Measurements from ENCODE around the gene UFM1.
"Not testable (repeated sequence)": the region's sequence is repeated elsewhere in the genome, so short reads cannot be mapped to it uniquely, and the experiment has no call there.

UFM1 gene

DNA sequence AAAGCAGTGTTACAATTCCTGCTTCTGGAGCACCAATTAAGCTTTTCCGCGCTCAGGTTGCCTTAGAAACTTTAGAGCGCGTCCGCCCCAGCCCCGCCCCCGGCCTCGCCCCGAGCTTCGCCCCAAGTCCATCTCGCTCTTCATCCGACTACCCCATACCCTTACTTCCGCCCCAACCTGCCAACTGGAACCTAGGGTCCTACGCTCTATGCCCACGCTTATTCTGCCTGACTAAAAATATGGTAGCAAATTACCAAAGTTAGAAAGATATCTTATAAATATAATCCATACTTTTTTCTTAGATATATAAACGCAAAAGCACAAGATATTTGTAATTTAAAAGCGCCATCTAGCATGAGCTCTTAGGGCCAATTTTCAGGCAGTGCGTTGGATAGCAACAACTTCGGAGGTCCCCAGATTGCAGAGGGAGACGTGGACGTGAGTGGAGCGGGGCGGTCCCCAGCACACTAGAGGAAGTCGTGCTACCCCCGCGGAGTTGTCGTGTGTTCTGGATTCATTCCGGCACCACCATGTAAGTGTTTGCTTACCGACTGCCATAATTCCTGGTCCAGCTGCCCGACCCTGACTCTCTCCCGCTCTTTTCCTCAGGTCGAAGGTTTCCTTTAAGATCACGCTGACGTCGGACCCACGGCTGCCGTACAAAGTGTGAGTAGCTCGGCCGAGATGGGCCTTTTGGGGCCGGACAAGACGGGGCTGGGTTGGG, at the start of gene UFM1:
Gene UFM1, plus strand, starts transcription at position 462 of the 724 bp plus-strand sequence. Its CDS starts 69 bp downstream, at position 531.
- peak; percentile 71 to 73 for DNase-seq (ENCODE audit: low read depth in 1 of 2, low spot score in 1 of 2)

- no peak for DNase-seq (ENCODE audit: low read depth in 1 of 2, low spot score in 1 of 2)
Measured at GRCh38 chr13:38301236-38301635, 48.4 kb upstream of the UFM1 start.

GRCh38 chr13:38303816-38304320, 45.8 kb upstream of the UFM1 start:
- DNase-seq (ENCODE audit: low read depth in 1 of 2, low spot score in 1 of 2) = no peak

GRCh38 chr13:38308736-38309135, 40.9 kb upstream of the UFM1 start:
- DNase-seq (ENCODE audit: low read depth in 1 of 2, low spot score in 1 of 2) = no peak

DNA sequence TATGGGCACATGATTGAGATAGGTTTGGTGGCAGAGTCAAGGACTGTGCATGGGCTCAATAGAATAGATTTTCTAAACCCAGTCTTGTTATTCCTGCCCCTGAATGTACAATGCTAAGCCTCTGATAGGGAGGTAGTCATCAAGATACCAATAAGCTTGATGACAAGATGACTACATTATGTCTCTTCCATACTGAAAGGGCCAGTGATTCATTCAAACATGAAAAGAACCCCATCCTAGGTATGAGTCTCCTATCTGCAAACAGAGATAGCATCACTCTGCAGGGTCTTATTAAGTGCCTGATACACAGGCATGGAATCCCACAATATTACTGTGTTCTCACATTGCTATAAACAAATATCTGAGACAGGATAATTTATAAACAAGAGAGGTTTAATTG, 40.3 kb upstream of the UFM1 start:
- DNase-seq (ENCODE audit: low read depth in 1 of 2, low spot score in 1 of 2) = no peak

DNA sequence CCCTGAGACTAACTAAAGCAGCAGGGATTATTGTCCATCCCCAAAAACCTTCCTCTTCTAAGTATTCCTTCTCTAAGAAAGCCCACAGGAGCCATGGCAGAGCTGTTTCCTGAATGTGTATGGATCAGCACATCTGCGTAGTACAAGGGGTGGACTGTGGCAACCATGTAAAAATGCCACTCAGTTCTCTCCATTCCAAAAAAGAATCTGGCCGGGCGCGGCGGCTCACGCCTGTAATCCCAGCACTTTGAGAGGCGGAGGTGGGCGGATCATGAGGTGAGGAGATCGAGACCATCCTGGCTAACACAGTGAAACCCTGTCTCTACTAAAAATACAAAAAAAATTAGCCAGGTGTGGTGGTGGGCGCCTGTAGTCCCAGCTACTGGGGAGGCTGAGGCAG, 38.5 kb upstream of the UFM1 start:
- DNase-seq (ENCODE audit: low read depth in 1 of 2, low spot score in 1 of 2) = not testable (repeated sequence)

- DNase-seq (ENCODE audit: low read depth in 1 of 2, low spot score in 1 of 2) = no peak
Measured at GRCh38 chr13:38316129-38316528, 33.5 kb upstream of the UFM1 start.

DNA sequence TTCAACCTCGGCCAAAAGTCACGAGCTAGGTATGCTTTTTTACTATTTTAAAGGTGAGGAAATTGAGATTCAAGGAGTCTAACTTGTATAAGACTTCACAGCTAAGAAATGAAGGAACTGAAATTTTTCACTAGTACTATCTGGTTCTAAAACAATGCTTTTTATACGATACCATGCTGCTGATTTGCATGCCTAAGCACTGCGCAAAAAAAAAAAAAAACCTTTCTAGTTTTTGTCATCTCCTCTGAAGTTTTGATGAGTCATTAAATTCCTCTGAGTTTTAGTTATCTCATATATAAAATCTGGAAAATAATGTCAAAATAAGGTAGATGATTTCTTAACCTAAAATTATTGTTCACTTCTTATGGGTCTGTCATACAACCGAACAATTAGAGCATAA, 28.0 kb upstream of the UFM1 start:
- no peak for DNase-seq (ENCODE audit: low read depth in 1 of 2, low spot score in 1 of 2)

DNA sequence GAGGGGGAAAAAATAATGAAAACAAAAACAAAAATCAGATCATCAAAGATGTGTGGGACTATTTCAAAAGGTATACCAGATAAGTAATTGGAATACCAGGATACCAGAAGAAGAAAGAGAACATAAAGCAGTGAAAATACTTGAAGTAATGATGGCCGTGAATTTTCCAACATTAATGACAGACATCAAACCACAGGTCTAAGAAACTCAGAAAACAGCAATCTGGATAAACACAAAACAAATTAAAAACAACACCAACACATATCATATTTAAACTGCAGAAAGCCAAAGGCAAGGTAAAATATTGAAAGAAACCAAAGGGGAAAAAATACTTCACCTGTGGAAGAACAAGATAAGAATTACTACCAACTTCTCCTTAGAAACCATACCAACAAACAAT, 24.2 kb upstream of the UFM1 start:
- no peak for DNase-seq (ENCODE audit: low read depth in 1 of 2, low spot score in 1 of 2)

DNA sequence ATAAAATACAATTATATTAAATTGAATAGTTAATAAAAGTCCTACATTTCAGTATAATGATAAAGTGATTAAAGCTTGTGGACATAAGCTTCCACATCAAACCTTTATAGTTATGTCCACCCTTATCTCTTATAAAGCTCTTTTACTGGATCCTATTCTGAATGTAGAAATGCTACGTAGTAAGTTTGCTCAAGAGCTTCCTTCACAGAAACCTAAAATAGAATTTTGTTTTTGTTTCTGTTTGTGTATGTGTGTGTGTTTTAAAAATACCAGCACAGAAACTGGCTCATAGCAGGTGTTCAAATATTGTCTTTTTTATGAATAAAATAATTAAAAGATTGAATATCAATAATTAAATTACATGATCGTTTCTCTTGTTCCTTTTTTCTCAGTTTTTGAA, 21.0 kb upstream of the UFM1 start:
- no peak for DNase-seq (ENCODE audit: low read depth in 1 of 2, low spot score in 1 of 2)

DNA sequence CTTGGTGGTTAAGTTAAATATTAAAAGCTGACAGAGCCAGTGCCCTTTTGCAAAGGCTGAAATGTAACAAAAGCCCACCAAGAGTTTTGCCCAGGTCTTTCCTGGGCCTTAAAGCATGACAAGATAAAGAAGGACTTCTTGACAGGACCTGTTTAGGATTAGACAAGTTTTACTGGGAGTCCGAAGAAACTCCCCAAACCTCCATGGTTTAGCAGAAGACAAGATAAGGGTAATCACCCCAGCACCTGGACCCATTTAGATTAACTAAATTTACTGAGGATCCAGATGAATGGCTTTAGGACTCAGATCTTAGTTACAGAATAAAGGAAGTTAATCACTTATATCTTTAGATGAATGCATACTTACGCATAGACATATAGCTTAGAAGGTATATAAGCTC, 14.8 kb upstream of the UFM1 start:
- DNase-seq (ENCODE audit: low read depth in 1 of 2, low spot score in 1 of 2) = no peak

DNA sequence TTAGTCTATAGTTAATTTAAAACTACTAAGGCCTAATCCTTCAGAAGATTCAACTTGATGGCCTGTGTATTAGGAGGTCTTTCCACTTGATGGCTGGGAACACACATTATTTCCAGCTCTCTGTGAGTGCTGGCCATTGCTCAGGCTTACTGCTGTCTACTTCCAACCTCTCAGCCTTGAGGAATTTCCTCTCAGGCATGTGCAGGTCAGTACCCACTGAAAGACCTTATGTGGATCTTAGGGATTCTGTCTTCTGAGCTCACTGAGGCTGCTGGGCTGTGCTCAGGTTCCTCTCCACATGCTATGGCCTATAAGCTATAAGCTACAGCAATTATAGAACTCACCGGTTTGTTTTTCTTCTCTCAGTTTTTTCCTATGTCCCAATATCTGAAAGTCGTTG, 11.6 kb upstream of the UFM1 start:
- DNase-seq (ENCODE audit: low read depth in 1 of 2, low spot score in 1 of 2) = no peak

DNA sequence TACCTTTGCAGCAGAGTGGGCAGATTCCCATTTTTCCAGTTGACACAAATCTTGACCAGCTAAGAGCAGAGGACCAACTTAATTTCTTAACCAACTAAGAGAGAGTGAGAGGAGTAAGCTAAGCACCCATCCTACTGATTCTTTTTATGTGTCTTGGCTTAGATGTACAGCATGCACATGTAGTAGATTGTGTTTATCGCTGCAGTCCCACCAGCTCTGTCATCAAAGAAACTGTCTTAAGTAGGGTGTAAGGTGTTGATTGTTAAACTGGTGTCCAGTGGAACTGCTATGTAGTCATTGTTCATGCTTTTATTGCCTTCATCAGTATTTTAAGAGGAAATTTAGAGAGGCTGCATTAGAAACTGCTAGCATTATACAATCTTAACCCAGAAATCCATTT, 9.0 kb upstream of the UFM1 start:
- DNase-seq (ENCODE audit: low read depth in 1 of 2, low spot score in 1 of 2) = no peak

DNA sequence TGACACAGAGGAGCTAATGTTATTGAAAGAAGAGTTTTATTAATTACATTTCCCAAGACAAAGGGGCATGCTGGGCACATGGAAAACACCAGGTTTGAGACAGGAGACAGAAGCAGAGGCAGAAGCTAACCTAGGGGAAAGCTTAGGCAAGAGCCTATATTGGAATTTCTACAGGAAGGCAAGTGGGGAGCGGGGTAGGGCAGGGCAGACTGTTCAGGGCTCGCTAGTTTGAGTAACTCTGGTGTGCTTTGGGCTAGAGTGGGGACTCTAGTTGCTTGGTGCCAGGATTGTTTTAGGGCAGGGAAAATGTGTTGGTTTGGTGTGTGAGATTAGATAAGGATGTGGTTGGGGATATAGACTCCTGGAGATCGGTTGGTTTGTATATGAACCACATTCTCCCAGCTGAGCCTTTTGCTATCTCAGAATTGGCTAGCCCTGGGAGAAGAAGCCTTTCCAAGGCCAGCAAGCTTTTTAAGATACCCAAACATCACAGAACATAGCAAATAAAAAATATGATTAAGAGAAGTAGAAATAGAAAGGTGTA, 8.4 kb upstream of the UFM1 start:
- DNase-seq (ENCODE audit: low read depth in 1 of 2, low spot score in 1 of 2) = no peak

DNA sequence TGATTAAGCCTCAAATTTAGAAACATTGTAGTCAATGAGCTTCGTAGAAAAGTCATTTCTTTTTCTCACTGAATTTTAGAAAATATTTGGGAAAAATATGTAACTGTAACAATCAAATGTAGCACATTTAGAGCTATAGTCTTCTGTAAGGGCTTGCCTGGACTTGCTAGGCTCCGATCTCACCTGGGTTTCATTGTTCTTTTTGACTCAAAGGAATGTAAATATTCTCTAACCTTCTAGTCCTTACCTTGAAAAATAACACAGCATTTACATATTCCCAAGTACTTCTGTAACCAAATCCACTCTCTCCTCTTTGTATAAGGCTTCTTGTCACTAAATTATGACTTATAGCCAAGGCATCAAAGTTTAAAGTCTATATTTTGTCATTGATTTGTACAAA, 2.9 kb upstream of the UFM1 start:
- no peak for DNase-seq (ENCODE audit: low read depth in 1 of 2, low spot score in 1 of 2)

GRCh38 chr13:38348861-38349389, 726 bp upstream of the UFM1 start:
- no peak for DNase-seq (ENCODE audit: low read depth in 1 of 2, low spot score in 1 of 2)

DNA sequence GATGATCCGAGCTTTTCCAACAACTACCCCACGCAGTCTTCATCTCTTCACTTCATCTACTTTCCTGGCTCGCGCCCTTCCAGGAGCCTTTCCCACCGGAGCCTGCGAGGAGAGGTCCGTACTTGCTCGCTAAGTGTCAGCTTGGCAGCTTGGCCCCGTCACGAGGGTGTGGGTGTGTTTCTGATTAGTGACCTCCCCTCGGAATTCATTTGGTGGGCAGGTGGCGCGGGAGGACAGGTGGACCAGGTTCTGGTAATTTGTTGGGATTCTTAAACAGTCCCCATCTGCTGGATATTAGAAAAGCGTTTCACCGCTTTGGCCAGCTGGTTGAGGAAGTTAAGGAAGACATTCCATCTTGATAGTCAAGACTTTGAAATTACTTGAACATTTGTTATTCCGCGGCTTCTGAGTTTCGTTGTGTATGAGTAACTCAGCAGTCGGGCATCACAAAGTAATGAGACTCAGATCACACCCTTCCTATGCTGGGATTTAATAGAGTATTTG, 515 bp downstream of the UFM1 start:
- peak in 1 of 2 donors; percentile 35 for DNase-seq (ENCODE audit: low read depth in 1 of 2, low spot score in 1 of 2)

GRCh38 chr13:38355595-38356119, 6.0 kb downstream of the UFM1 start:
- no peak for DNase-seq (ENCODE audit: low read depth in 1 of 2, low spot score in 1 of 2)

- no peak for DNase-seq (ENCODE audit: low read depth in 1 of 2, low spot score in 1 of 2)
Measured at GRCh38 chr13:38358684-38359083, 9.0 kb downstream of the UFM1 start.

DNA sequence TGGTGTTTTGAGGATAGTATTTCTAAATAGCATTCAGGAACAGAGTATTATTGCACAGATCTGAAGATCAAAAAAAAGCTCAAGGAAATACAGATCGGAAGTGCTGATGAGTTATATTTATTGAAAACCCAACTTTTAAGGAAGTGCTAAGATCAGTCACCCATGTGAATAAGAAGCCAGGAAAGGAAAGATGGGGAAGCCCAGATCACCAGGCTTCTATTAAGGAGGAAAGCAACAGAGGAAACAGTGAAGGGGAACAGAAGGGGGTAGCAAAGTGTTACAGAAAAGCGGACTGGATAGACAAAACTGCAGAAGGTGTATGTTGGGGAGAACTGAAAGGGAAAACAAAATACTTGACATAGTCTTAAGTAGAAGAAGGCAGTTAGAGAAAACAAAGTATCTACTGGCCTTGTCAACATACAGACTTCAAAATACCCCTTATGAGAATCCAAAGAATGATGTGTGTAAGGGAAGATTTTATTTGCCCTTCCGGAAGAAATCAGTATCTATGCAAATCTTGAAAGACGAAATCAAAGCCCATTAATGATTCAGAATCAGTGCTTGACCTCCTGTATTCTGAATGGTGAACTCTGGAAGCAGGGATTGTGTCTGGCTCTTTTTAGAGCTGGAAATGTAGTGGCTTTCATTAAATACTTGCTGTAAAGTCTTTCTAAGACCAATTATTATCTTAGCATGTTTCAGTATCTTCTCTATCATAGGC, 12.1 kb downstream of the UFM1 start:
- DNase-seq (ENCODE audit: low read depth in 1 of 2, low spot score in 1 of 2) = no peak

DNA sequence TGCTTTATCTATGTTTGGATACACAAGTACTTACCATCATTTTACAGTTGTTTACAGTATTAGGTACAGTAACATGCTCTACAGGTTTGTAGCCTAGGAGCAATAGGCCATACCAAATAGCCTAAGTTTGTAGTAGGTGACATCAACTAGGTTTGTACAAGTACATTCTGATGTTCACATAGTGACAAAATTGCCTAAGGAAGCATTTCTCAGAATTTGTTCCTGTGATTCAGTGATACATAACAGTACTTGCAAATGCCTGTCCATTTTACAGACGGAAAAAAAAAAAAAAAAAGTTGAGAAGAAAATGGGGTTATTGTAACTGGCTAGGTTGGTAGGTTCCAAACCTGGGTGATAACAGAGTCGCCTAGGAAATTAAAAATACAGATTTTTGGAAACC, 13.6 kb downstream of the UFM1 start:
- no peak for DNase-seq (ENCODE audit: low read depth in 1 of 2, low spot score in 1 of 2)

- DNase-seq (ENCODE audit: low read depth in 1 of 2, low spot score in 1 of 2) = not testable (repeated sequence)
Measured at GRCh38 chr13:38363746-38364145, 14.1 kb downstream of the UFM1 start.

All from stimulated activated CD4-positive, alpha-beta T cell treated with anti-CD3 and anti-CD28 coated beads, Interleukin-15, amount 100 ng/mL, for 1 hour (primary cell).